Astrocyte (in vitro differentiated cells and primary cell): Measurements from ENCODE around the gene WDR81. TPM values are rescaled to one million over a fixed set of nuclear protein-coding genes. Genes with fewer than 3 reads are reported as not detected.

Source experiments
- DNase-seq: peaks from one replicate; pipeline ENCODE4 v3.0.0-alpha.2; 2010; ENCODE audit warnings: low read depth
- FAIRE-seq: peaks from 2 replicates; lab custom pipeline; 2011; peaks lifted over from hg19 to GRCh38; lab: Jason Lieb, UNC
- H2AFZ ChIP-seq: 2 replicates; pipeline ENCODE4 v1.6.0; 2012; ENCODE audit warnings: low read depth, low read length, inconsistent platforms
- H3K27ac ChIP-seq: 2 replicates; pipeline ENCODE4 v1.5.1; 2011; ENCODE audit warnings: low read depth, low read length, inconsistent platforms
- H3K27me3 ChIP-seq: 2 replicates; pipeline ENCODE4 v1.6.0; 2011; ENCODE audit warnings: low read length, inconsistent platforms; ENCODE audit not compliant: insufficient read depth
- H3K36me3 ChIP-seq: 2 replicates; pipeline ENCODE4 v1.5.1; 2011; ENCODE audit warnings: low read length, inconsistent platforms; ENCODE audit not compliant: insufficient read depth
- H3K4me1 ChIP-seq: 2 replicates; pipeline ENCODE4 v1.5.1; 2011; ENCODE audit warnings: low read length, inconsistent platforms; ENCODE audit not compliant: insufficient read depth
- H3K4me2 ChIP-seq: 2 replicates; pipeline ENCODE4 v1.6.0; 2012; ENCODE audit warnings: low read length, inconsistent platforms
- H3K4me3 ChIP-seq: 2 replicates; pipeline ENCODE4 v1.5.1; 2011; ENCODE audit warnings: low read depth, mild to moderate bottlenecking, low read length, inconsistent platforms; ENCODE audit not compliant: insufficient read depth
- H3K79me2 ChIP-seq: 2 replicates; pipeline ENCODE4 v1.6.0; 2012; ENCODE audit warnings: mild to moderate bottlenecking, low read length, inconsistent platforms; ENCODE audit not compliant: insufficient read depth
- H3K9ac ChIP-seq: 2 replicates; pipeline ENCODE4 v1.6.0; 2012; ENCODE audit warnings: mild to moderate bottlenecking, low read length, inconsistent platforms
- H3K9me3 ChIP-seq: 2 replicates; pipeline ENCODE4 v1.5.1; 2012; ENCODE audit warnings: low read depth, mild to moderate bottlenecking, low read length, inconsistent platforms; ENCODE audit not compliant: insufficient read depth
- H4K20me1 ChIP-seq: 2 replicates; pipeline ENCODE4 v1.6.0; 2012; ENCODE audit warnings: low read length, inconsistent platforms; ENCODE audit not compliant: insufficient read depth
- H3K27ac Mint-ChIP-seq: one replicate; pipeline ENCODE4 v1.8.0; 2021; ENCODE audit warnings: mild to moderate bottlenecking, mixed read lengths; ENCODE audit not compliant: unreplicated experiment
- H3K27me3 Mint-ChIP-seq: one replicate; pipeline ENCODE4 v1.8.0; 2021; ENCODE audit warnings: low read depth, mixed read lengths; ENCODE audit not compliant: unreplicated experiment
- H3K36me3 Mint-ChIP-seq: one replicate; pipeline ENCODE4 v1.8.0; 2021; ENCODE audit warnings: low read depth, mixed read lengths; ENCODE audit not compliant: unreplicated experiment
- H3K4me1 Mint-ChIP-seq: one replicate; pipeline ENCODE4 v1.8.0; 2021; ENCODE audit warnings: low read depth, mixed read lengths; ENCODE audit not compliant: unreplicated experiment
- H3K4me3 Mint-ChIP-seq: one replicate; pipeline ENCODE4 v1.8.0; 2021; ENCODE audit warnings: mild to moderate bottlenecking, moderate library complexity, mixed read lengths; ENCODE audit not compliant: unreplicated experiment
- H3K9me3 Mint-ChIP-seq: one replicate; pipeline ENCODE4 v1.8.0; 2021; ENCODE audit warnings: mild to moderate bottlenecking, mixed read lengths; ENCODE audit not compliant: unreplicated experiment
- EZH2 ChIP-seq: IDR thresholded peaks from 2 replicates; pipeline ENCODE4 v1.6.1; 2012; ENCODE audit warnings: mild to moderate bottlenecking, low read length, inconsistent platforms; ENCODE audit not compliant: insufficient read depth
- total RNA-seq: library from RNA; stranded (reverse); gene quantifications from 2 replicates; pipeline ENCODE4 v1.2.1, GENCODE V29; 2021
- TF ChIP-seq, protein P1 (sequence below): IDR thresholded peaks from 2 replicates; pipeline ENCODE4 v1.5.1; 2011; ENCODE audit warnings: low read depth, mild to moderate bottlenecking, inconsistent platforms, low read length, moderate library complexity; ENCODE audit not compliant: insufficient read depth

WDR81 gene
- total RNA-seq, 1 donor from 2014 or later = 12.3 TPM

DNA sequence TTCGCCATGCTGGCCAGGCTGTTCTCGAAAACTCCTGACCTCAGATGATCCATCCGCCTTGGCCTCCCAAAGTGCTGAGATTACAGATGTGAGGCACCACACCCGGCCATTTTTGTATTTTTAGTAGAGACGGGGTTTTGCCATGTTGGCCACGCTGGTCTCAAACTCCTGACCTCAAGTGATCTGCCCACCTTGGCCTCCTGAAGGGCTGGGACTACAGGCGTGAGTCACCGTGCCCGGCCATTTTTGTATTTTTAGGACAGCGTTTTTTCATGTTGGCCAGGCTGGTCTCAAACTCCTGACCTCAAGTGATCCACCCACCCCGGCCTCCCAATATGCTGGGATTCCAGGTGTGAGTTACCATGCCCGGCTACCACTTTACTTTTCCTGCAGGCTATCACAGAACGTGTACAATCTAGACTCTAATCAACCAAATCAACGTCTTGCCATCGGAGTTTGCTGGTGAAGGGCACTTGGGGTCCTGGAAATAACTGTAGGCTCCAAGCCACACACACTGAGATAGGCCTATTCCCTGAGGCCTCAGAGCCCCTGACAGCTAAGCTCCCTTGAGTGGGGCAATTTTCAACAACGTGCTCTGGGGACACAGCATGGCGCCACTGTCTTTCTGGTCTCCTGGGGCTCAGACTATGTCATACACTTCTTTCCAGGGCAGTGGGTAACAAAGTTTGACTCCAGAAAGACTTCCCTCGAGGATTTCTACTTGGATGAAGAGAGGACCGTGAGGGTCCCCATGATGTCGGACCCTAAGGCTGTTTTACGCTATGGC, 50.1 kb downstream of the WDR81 start:
- DNase-seq = no peak
- no peaks in the 10 kb centered on the region for H3K9me3 ChIP-seq
- no peak for TF ChIP-seq EZH2
- TF ChIP-seq, protein P1, sequence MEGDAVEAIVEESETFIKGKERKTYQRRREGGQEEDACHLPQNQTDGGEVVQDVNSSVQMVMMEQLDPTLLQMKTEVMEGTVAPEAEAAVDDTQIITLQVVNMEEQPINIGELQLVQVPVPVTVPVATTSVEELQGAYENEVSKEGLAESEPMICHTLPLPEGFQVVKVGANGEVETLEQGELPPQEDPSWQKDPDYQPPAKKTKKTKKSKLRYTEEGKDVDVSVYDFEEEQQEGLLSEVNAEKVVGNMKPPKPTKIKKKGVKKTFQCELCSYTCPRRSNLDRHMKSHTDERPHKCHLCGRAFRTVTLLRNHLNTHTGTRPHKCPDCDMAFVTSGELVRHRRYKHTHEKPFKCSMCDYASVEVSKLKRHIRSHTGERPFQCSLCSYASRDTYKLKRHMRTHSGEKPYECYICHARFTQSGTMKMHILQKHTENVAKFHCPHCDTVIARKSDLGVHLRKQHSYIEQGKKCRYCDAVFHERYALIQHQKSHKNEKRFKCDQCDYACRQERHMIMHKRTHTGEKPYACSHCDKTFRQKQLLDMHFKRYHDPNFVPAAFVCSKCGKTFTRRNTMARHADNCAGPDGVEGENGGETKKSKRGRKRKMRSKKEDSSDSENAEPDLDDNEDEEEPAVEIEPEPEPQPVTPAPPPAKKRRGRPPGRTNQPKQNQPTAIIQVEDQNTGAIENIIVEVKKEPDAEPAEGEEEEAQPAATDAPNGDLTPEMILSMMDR = no peak
- Mint-ChIP-seq H3K36me3 (peaks cover 33% of the 10 kb centered on the region), H3K9me3 (no peaks in the 10 kb centered on the region), H3K4me1 (peaks cover 8% of the 10 kb centered on the region), H3K27me3 (no peaks in the 10 kb centered on the region), H3K4me3 (no peak overlapping the region), H3K27ac (no peak overlapping the region)
- no peaks in the 10 kb centered on the region for H3K27me3 ChIP-seq
- H3K79me2 ChIP-seq = no peaks in the 10 kb centered on the region
- H3K4me2 ChIP-seq = no peak overlapping the region
- H3K9ac ChIP-seq = no peak overlapping the region
- H3K4me1 ChIP-seq = peaks cover 5% of the 10 kb centered on the region
- FAIRE-seq = no peak
- no peak overlapping the region for H2AFZ ChIP-seq
- no peak overlapping the region for H3K4me3 ChIP-seq
- no peaks in the 10 kb centered on the region for H4K20me1 ChIP-seq
- H3K36me3 ChIP-seq = no peaks in the 10 kb centered on the region
- no peak overlapping the region for H3K27ac ChIP-seq

DNA sequence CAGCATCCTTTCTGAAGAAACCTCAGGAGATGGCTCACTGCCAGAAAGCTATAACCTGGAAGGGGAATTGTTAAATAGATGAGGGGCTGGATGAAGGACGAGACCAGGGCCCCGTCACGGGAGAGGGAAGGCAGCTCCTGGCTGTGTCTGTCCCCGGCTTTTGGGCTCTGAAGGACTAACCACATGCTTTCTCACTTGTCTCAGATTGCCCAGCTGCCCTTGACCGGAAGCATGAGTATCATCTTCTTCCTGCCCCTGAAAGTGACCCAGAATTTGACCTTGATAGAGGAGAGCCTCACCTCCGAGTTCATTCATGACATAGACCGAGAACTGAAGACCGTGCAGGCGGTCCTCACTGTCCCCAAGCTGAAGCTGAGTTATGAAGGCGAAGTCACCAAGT, 51.8 kb downstream of the WDR81 start:
- FAIRE-seq (no peak), DNase-seq (no peak)
- Histone ChIP-seq H3K79me2 (no peaks in the 10 kb centered on the region), H2AFZ (no peak overlapping the region), H3K4me1 (peaks cover 15% of the 10 kb centered on the region), H3K27me3 (no peaks in the 10 kb centered on the region), H3K9ac (no peak overlapping the region), H3K4me3 (no peak overlapping the region), H3K36me3 (no peaks in the 10 kb centered on the region), H4K20me1 (peaks cover 6% of the 10 kb centered on the region), H3K27ac (no peak overlapping the region), H3K9me3 (no peaks in the 10 kb centered on the region), H3K4me2 (no peak overlapping the region)
- Mint-ChIP-seq H3K27me3 (no peaks in the 10 kb centered on the region), H3K4me3 (no peak overlapping the region), H3K36me3 (peaks cover 34% of the 10 kb centered on the region), H3K4me1 (peaks cover 18% of the 10 kb centered on the region), H3K27ac (no peak overlapping the region), H3K9me3 (no peaks in the 10 kb centered on the region)
- TF ChIP-seq, protein P1 = no peak
- no peak for TF ChIP-seq EZH2

GRCh38 chr17:1776857-1777256, 52.4 kb downstream of the WDR81 start:
- no peak overlapping the region for H3K4me3 Mint-ChIP-seq
- no peaks in the 10 kb centered on the region for H3K27me3 ChIP-seq

More at GRCh38 chr17:1776857-1777256, 52.4 kb downstream of the WDR81 start:
- Mint-ChIP-seq H3K27ac (no peak overlapping the region), H3K9me3 (no peaks in the 10 kb centered on the region), H3K4me1 (peaks cover 18% of the 10 kb centered on the region), H3K36me3 (peaks cover 34% of the 10 kb centered on the region), H3K27me3 (no peaks in the 10 kb centered on the region)
- H3K79me2 ChIP-seq = no peaks in the 10 kb centered on the region
- H2AFZ ChIP-seq = no peak overlapping the region
- peaks cover 15% of the 10 kb centered on the region for H3K4me1 ChIP-seq
- no peaks in the 10 kb centered on the region for H3K9me3 ChIP-seq
- no peak overlapping the region for H3K4me2 ChIP-seq
- DNase-seq (no peak), FAIRE-seq (no peak)
- TF ChIP-seq, protein P1 = no peak
- TF ChIP-seq EZH2 = no peak
- peaks cover 6% of the 10 kb centered on the region for H4K20me1 ChIP-seq
- H3K36me3 ChIP-seq = no peaks in the 10 kb centered on the region
- no peak overlapping the region for H3K4me3 ChIP-seq
- no peak overlapping the region for H3K9ac ChIP-seq
- H3K27ac ChIP-seq = no peak overlapping the region
